GM18861 (cell line): ENCODE measurements around the gene CCNY.

Source experiments
- ATAC-seq: cut with Tn5 transposase; IDR thresholded peaks from one replicate; pipeline ENCODE4 v1.9.1; 2021; ENCODE audit not compliant: unreplicated experiment

The CCNY gene

GRCh38 chr10:35575640-35576039 lies 239.3 kb downstream of the CCNY start:
- no peak for ATAC-seq

GRCh38 chr10:35576730-35577129 lies 240.4 kb downstream of the CCNY start:
- no peak for ATAC-seq

GRCh38 chr10:35577926-35578617 lies 241.8 kb downstream of the CCNY start:
- no peak for ATAC-seq

- no peak for ATAC-seq
These were observed 242.3 kb downstream of the CCNY start for GRCh38 chr10:35578618-35578956.

- ATAC-seq = no peak
These were observed 242.8 kb downstream of the CCNY start for GRCh38 chr10:35579116-35579515.

- no peak for ATAC-seq
These were observed 243.6 kb downstream of the CCNY start for GRCh38 chr10:35579726-35580422.

GRCh38 chr10:35580423-35580770 lies 244.1 kb downstream of the CCNY start:
- ATAC-seq = no peak

GRCh38 chr10:35581655-35582054 lies 245.3 kb downstream of the CCNY start:
- ATAC-seq = no peak

- ATAC-seq = no peak
These were observed 248.6 kb downstream of the CCNY start for GRCh38 chr10:35584946-35585345.

GRCh38 chr10:35585356-35585755 lies 249.0 kb downstream of the CCNY start:
- ATAC-seq = no peak

- ATAC-seq = no peak
These were observed 249.7 kb downstream of the CCNY start for GRCh38 chr10:35585903-35586535.

- no peak for ATAC-seq
These were observed 252.5 kb downstream of the CCNY start for GRCh38 chr10:35588836-35589235.

- no peak for ATAC-seq
These were observed 256.1 kb downstream of the CCNY start for GRCh38 chr10:35592441-35592840.

- ATAC-seq = no peak
These were observed 258.1 kb downstream of the CCNY start for GRCh38 chr10:35594115-35595079.

GRCh38 chr10:35595106-35595505 lies 258.8 kb downstream of the CCNY start:
- ATAC-seq = no peak

- no peak for ATAC-seq
These were observed 262.1 kb downstream of the CCNY start for GRCh38 chr10:35598379-35598778.

- ATAC-seq = no peak
These were observed 263.9 kb downstream of the CCNY start for GRCh38 chr10:35600193-35600592.

GRCh38 chr10:35605191-35605590 lies 268.9 kb downstream of the CCNY start, which contains the start of gene GJD4:
Gene GJD4, plus strand, starts transcription at chr10:35605341. Its CDS starts 227 bp downstream, at chr10:35605568.
- ATAC-seq = no peak

- ATAC-seq = no peak
These were observed 270.1 kb downstream of the CCNY start for GRCh38 chr10:35606430-35606829.

- no peak for ATAC-seq
These were observed 271.4 kb downstream of the CCNY start for GRCh38 chr10:35607475-35608327.
